Fibroblast of pulmonary artery (primary cell): ENCODE results near the gene GHRH.

ENCODE experiments used
- DNase-seq: peaks from one replicate; pipeline ENCODE4 v3.0.0-alpha.2; 2010; ENCODE audit warnings: low read depth
- H3K4me3 ChIP-seq: replicated peaks from 2 replicates; pipeline ENCODE4 v1.5.1; 2011; ENCODE audit warnings: low read depth, mild to moderate bottlenecking, control low read depth, low read length, moderate library complexity
- CTCF ChIP-seq: IDR thresholded peaks from 2 replicates; pipeline ENCODE4 v1.5.1; 2011; ENCODE audit warnings: mild to moderate bottlenecking, control low read depth, low read length, inconsistent platforms; ENCODE audit errors: missing control alignments

The GHRH gene

GRCh38 chr20:37283530-37284195 is 22.0 kb upstream of the GHRH start:
- DNase-seq = no peak
- H3K4me3 ChIP-seq = no peak overlapping the region
- no peak for TF ChIP-seq CTCF

GRCh38 chr20:37282556-37282955 is 20.9 kb upstream of the GHRH start:
- DNase-seq = peak; percentile 81
- H3K4me3 ChIP-seq = no peak overlapping the region

GRCh38 chr20:37280403-37280802 is 18.8 kb upstream of the GHRH start:
- no peak for TF ChIP-seq CTCF
- H3K4me3 ChIP-seq = no peak overlapping the region
- DNase-seq = no peak

More at GRCh38 chr20:37282556-37282955, 20.9 kb upstream of the GHRH start:
- peak; percentile 61 for TF ChIP-seq CTCF

GRCh38 chr20:37279820-37280219 is 18.2 kb upstream of the GHRH start:
- no peak overlapping the region for H3K4me3 ChIP-seq
- DNase-seq = no peak
- TF ChIP-seq CTCF = no peak

- H3K4me3 ChIP-seq = no peak overlapping the region
- DNase-seq = no peak
- TF ChIP-seq CTCF = no peak
Measured at GRCh38 chr20:37278966-37279590, 17.5 kb upstream of the GHRH start.

- DNase-seq = no peak
- H3K4me3 ChIP-seq = no peak overlapping the region
- no peak for TF ChIP-seq CTCF
Measured at GRCh38 chr20:37277253-37277593, 15.6 kb upstream of the GHRH start.

- DNase-seq = peak; percentile 86
- no peak overlapping the region for H3K4me3 ChIP-seq
- peak; percentile 47 for TF ChIP-seq CTCF
Measured at GRCh38 chr20:37276494-37277252, 15.1 kb upstream of the GHRH start.
